Endothelial cell of umbilical vein (primary cell): ENCODE data around the gene C12orf57.

Experiments
- EZH2 ChIP-seq: IDR thresholded peaks from 2 replicates; pipeline ENCODE4 v1.6.1; 2012; ENCODE audit warnings: borderline replicate concordance, low read depth, mild to moderate bottlenecking, moderate library complexity, low read length, inconsistent platforms; ENCODE audit not compliant: severe bottlenecking
- TF ChIP-seq, protein P1 (sequence below), 2 donors: IDR thresholded peaks; 1 replicate in 1 of 2; 2 replicates in 1 of 2; pipeline ENCODE4 v1.5.1; 2011; ENCODE audit warnings: low read length in 2 of 2, mild to moderate bottlenecking in 2 of 2, moderate library complexity in 2 of 2, control low read depth in 1 of 2, inconsistent platforms in 1 of 2, low read depth in 1 of 2; ENCODE audit not compliant: insufficient read depth in 1 of 2; ENCODE audit errors: extremely low read depth in 1 of 2

GRCh38 chr12:6947615-6948014, 3.8 kb downstream of the C12orf57 start:
- TF ChIP-seq, protein P1, sequence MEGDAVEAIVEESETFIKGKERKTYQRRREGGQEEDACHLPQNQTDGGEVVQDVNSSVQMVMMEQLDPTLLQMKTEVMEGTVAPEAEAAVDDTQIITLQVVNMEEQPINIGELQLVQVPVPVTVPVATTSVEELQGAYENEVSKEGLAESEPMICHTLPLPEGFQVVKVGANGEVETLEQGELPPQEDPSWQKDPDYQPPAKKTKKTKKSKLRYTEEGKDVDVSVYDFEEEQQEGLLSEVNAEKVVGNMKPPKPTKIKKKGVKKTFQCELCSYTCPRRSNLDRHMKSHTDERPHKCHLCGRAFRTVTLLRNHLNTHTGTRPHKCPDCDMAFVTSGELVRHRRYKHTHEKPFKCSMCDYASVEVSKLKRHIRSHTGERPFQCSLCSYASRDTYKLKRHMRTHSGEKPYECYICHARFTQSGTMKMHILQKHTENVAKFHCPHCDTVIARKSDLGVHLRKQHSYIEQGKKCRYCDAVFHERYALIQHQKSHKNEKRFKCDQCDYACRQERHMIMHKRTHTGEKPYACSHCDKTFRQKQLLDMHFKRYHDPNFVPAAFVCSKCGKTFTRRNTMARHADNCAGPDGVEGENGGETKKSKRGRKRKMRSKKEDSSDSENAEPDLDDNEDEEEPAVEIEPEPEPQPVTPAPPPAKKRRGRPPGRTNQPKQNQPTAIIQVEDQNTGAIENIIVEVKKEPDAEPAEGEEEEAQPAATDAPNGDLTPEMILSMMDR (IDR thresholded peaks at IDR 0.05; ENCODE audit: extremely low read depth in 1 of 2, insufficient read depth in 1 of 2, low read depth in 1 of 2, low read length in 2 of 2) = no peak
- TF ChIP-seq EZH2 = no peak
